ENCODE data around the gene C11orf16.
"Not testable (repeated sequence)": the region's sequence is repeated elsewhere in the genome, so short reads cannot be mapped to it uniquely, and the experiment has no call there.

The C11orf16 gene

GRCh38 chr11:8911029-8911823 lies 21.5 kb downstream of the C11orf16 start, which contains the start of gene AKIP1:
Gene AKIP1, plus strand, starts transcription at chr11:8911189. Its CDS starts 261 bp downstream, at chr11:8911450.
- Histone ChIP-seq H3K4me3 (ENCODE audit: low read length) (peak within 1 kb of the TSS; percentile 82), H3K4me1 (ENCODE audit: control insufficient read depth, insufficient read depth, low read length) (peaks cover 16% of the 10 kb centered on the region), H3K9ac (ENCODE audit: low read length) (peak within 1 kb of the TSS; percentile 88), H3K9me3 (ENCODE audit: control insufficient read depth, low read length) (no peaks in the 10 kb centered on the region), H3K36me3 (ENCODE audit: control insufficient read depth, insufficient read depth, low read length) (no peaks in the 10 kb centered on the region), H3K27me3 (ENCODE audit: control insufficient read depth, insufficient read depth, low read length) (no peaks in the 10 kb centered on the region)

- Histone ChIP-seq H3K27me3 (ENCODE audit: control insufficient read depth, insufficient read depth, low read length) (no peaks in the 10 kb centered on the region), H3K9ac (ENCODE audit: low read length) (peak overlapping the region; percentile 45), H3K4me1 (ENCODE audit: control insufficient read depth, insufficient read depth, low read length) (peaks cover 16% of the 10 kb centered on the region), H3K4me3 (ENCODE audit: low read length) (peak overlapping the region; percentile 17), H3K36me3 (ENCODE audit: control insufficient read depth, insufficient read depth, low read length) (no peaks in the 10 kb centered on the region), H3K9me3 (ENCODE audit: control insufficient read depth, low read length) (no peaks in the 10 kb centered on the region)
These were observed 22.1 kb downstream of the C11orf16 start for GRCh38 chr11:8910649-8911026.

GRCh38 chr11:8908099-8908498 lies 24.6 kb downstream of the C11orf16 start:
- Histone ChIP-seq H3K9ac (ENCODE audit: low read length) (no peak overlapping the region), H3K4me1 (ENCODE audit: control insufficient read depth, insufficient read depth, low read length) (peaks cover 7% of the 10 kb centered on the region), H3K9me3 (ENCODE audit: control insufficient read depth, low read length) (no peaks in the 10 kb centered on the region), H3K4me3 (ENCODE audit: low read length) (no peak overlapping the region), H3K27me3 (ENCODE audit: control insufficient read depth, insufficient read depth, low read length) (no peaks in the 10 kb centered on the region), H3K36me3 (ENCODE audit: control insufficient read depth, insufficient read depth, low read length) (no peaks in the 10 kb centered on the region)

GRCh38 chr11:8907116-8907515 lies 25.6 kb downstream of the C11orf16 start:
- Histone ChIP-seq H3K9me3 (ENCODE audit: control insufficient read depth, low read length) (no peaks in the 10 kb centered on the region), H3K4me3 (ENCODE audit: low read length) (no peak overlapping the region), H3K4me1 (ENCODE audit: control insufficient read depth, insufficient read depth, low read length) (peaks cover 7% of the 10 kb centered on the region), H3K36me3 (ENCODE audit: control insufficient read depth, insufficient read depth, low read length) (no peaks in the 10 kb centered on the region), H3K27me3 (ENCODE audit: control insufficient read depth, insufficient read depth, low read length) (no peaks in the 10 kb centered on the region), H3K9ac (ENCODE audit: low read length) (no peak overlapping the region)

GRCh38 chr11:8905528-8906165 lies 27.1 kb downstream of the C11orf16 start:
- Histone ChIP-seq H3K36me3 (ENCODE audit: control insufficient read depth, insufficient read depth, low read length) (no peaks in the 10 kb centered on the region), H3K27me3 (ENCODE audit: control insufficient read depth, insufficient read depth, low read length) (no peaks in the 10 kb centered on the region), H3K9ac (ENCODE audit: low read length) (no peak overlapping the region), H3K4me1 (ENCODE audit: control insufficient read depth, insufficient read depth, low read length) (peaks cover 7% of the 10 kb centered on the region), H3K9me3 (ENCODE audit: control insufficient read depth, low read length) (no peaks in the 10 kb centered on the region), H3K4me3 (ENCODE audit: low read length) (no peak overlapping the region)

- Histone ChIP-seq H3K9me3 (ENCODE audit: control insufficient read depth, low read length) (no peaks in the 10 kb centered on the region), H3K4me1 (ENCODE audit: control insufficient read depth, insufficient read depth, low read length) (no peaks in the 10 kb centered on the region), H3K4me3 (ENCODE audit: low read length) (no peak overlapping the region), H3K9ac (ENCODE audit: low read length) (no peak overlapping the region), H3K27me3 (ENCODE audit: control insufficient read depth, insufficient read depth, low read length) (no peaks in the 10 kb centered on the region), H3K36me3 (ENCODE audit: control insufficient read depth, insufficient read depth, low read length) (no peaks in the 10 kb centered on the region)
These were observed 33.5 kb downstream of the C11orf16 start for GRCh38 chr11:8899119-8899753.

- H3K9me3 ChIP-seq (ENCODE audit: control insufficient read depth, low read length); H3K4me3 ChIP-seq (ENCODE audit: low read length); H3K36me3 ChIP-seq (ENCODE audit: control insufficient read depth, insufficient read depth, low read length): not testable (repeated sequence)
These were observed 41.6 kb downstream of the C11orf16 start for GRCh38 chr11:8891185-8891584.

GRCh38 chr11:8886322-8886721 lies 46.4 kb downstream of the C11orf16 start:
- Histone ChIP-seq H3K4me3 (ENCODE audit: low read length) (no peak overlapping the region), H3K27me3 (ENCODE audit: control insufficient read depth, insufficient read depth, low read length) (no peaks in the 10 kb centered on the region), H3K36me3 (ENCODE audit: control insufficient read depth, insufficient read depth, low read length) (no peaks in the 10 kb centered on the region), H3K9ac (ENCODE audit: low read length) (no peak overlapping the region), H3K9me3 (ENCODE audit: control insufficient read depth, low read length) (no peaks in the 10 kb centered on the region), H3K4me1 (ENCODE audit: control insufficient read depth, insufficient read depth, low read length) (no peaks in the 10 kb centered on the region)

More at GRCh38 chr11:8891185-8891584, 41.6 kb downstream of the C11orf16 start:
- H3K4me1 ChIP-seq (ENCODE audit: control insufficient read depth, insufficient read depth, low read length); H3K27me3 ChIP-seq (ENCODE audit: control insufficient read depth, insufficient read depth, low read length); H3K9ac ChIP-seq (ENCODE audit: low read length): not testable (repeated sequence)

- not testable (repeated sequence) for H3K4me1 ChIP-seq (ENCODE audit: control insufficient read depth, insufficient read depth, low read length); H3K9ac ChIP-seq (ENCODE audit: low read length); H3K36me3 ChIP-seq (ENCODE audit: control insufficient read depth, insufficient read depth, low read length); H3K9me3 ChIP-seq (ENCODE audit: control insufficient read depth, low read length); H3K4me3 ChIP-seq (ENCODE audit: low read length); H3K27me3 ChIP-seq (ENCODE audit: control insufficient read depth, insufficient read depth, low read length)
These were observed 51.2 kb downstream of the C11orf16 start for GRCh38 chr11:8881585-8881984.

GRCh38 chr11:8878771-8879170 lies 54.0 kb downstream of the C11orf16 start:
- Histone ChIP-seq H3K9ac (ENCODE audit: low read length) (no peak overlapping the region), H3K36me3 (ENCODE audit: control insufficient read depth, insufficient read depth, low read length) (no peaks in the 10 kb centered on the region), H3K4me3 (ENCODE audit: low read length) (no peak overlapping the region), H3K9me3 (ENCODE audit: control insufficient read depth, low read length) (no peaks in the 10 kb centered on the region), H3K27me3 (ENCODE audit: control insufficient read depth, insufficient read depth, low read length) (no peaks in the 10 kb centered on the region), H3K4me1 (ENCODE audit: control insufficient read depth, insufficient read depth, low read length) (no peaks in the 10 kb centered on the region)

- Histone ChIP-seq H3K9ac (ENCODE audit: low read length) (no peak overlapping the region), H3K4me1 (ENCODE audit: control insufficient read depth, insufficient read depth, low read length) (no peaks in the 10 kb centered on the region), H3K36me3 (ENCODE audit: control insufficient read depth, insufficient read depth, low read length) (no peaks in the 10 kb centered on the region), H3K9me3 (ENCODE audit: control insufficient read depth, low read length) (no peaks in the 10 kb centered on the region), H3K27me3 (ENCODE audit: control insufficient read depth, insufficient read depth, low read length) (no peaks in the 10 kb centered on the region), H3K4me3 (ENCODE audit: low read length) (no peak overlapping the region)
These were observed 58.9 kb downstream of the C11orf16 start for GRCh38 chr11:8873741-8874405.

GRCh38 chr11:8871962-8872361 lies 60.8 kb downstream of the C11orf16 start:
- no peak overlapping the region for H3K9ac ChIP-seq (ENCODE audit: low read length)
- H3K4me3 ChIP-seq (ENCODE audit: low read length) = no peak overlapping the region
- H3K36me3 ChIP-seq (ENCODE audit: control insufficient read depth, insufficient read depth, low read length) = no peaks in the 10 kb centered on the region
- no peaks in the 10 kb centered on the region for H3K4me1 ChIP-seq (ENCODE audit: control insufficient read depth, insufficient read depth, low read length)
- no peaks in the 10 kb centered on the region for H3K9me3 ChIP-seq (ENCODE audit: control insufficient read depth, low read length)
- no peaks in the 10 kb centered on the region for H3K27me3 ChIP-seq (ENCODE audit: control insufficient read depth, insufficient read depth, low read length)
